Measurements from ENCODE around the gene GABRA4. TPM values are rescaled to one million over a fixed set of nuclear protein-coding genes. Genes with fewer than 3 reads are reported as not detected.
A peak's percentile ranks its signal among the peaks of the same experiment; 100 is the strongest.

Gene GABRA4
- total RNA-seq, 1 donor = not detected

- Histone ChIP-seq H2AFZ (ENCODE audit: low read length) (peak overlapping the region; percentile 75), H3K79me2 (ENCODE audit: insufficient read depth, low read length) (no peaks in the 10 kb centered on the region), H3K27ac (ENCODE audit: low read depth, low read length) (no peak overlapping the region), H3K9me3 (ENCODE audit: low read depth, low read length) (no peaks in the 10 kb centered on the region), H3K36me3 (ENCODE audit: insufficient read depth, low read length) (no peaks in the 10 kb centered on the region), H3K4me1 (ENCODE audit: insufficient read depth, low read length) (no peaks in the 10 kb centered on the region), H3K4me3 (ENCODE audit: insufficient read depth, low read length) (no peak overlapping the region), H4K20me1 (ENCODE audit: insufficient read depth, low read length) (no peaks in the 10 kb centered on the region), H3K27me3 (ENCODE audit: insufficient read depth, low read length) (no peaks in the 10 kb centered on the region), H3K4me2 (ENCODE audit: insufficient read depth, low read length) (peak overlapping the region; percentile 2)
- TF ChIP-seq CTCF (IDR thresholded peaks at IDR 0.05; ENCODE audit: extremely low read depth, low read depth, low read length) = no peak
- DNase-seq (ENCODE audit: insufficient read length, low spot score, missing footprints) = no peak
Observed at GRCh38 chr4:47010347-47010911, 17.0 kb upstream of the GABRA4 start.

GRCh38 chr4:47002580-47002979, 9.2 kb upstream of the GABRA4 start:
- DNase-seq (ENCODE audit: insufficient read length, low spot score, missing footprints) = peak; percentile 79
- H3K27ac ChIP-seq (ENCODE audit: low read depth, low read length) = no peak overlapping the region
- H3K4me2 ChIP-seq (ENCODE audit: insufficient read depth, low read length) = no peak overlapping the region
- no peak overlapping the region for H2AFZ ChIP-seq (ENCODE audit: low read length)
- no peaks in the 10 kb centered on the region for H3K27me3 ChIP-seq (ENCODE audit: insufficient read depth, low read length)
- no peak overlapping the region for H3K4me3 ChIP-seq (ENCODE audit: insufficient read depth, low read length)
- H3K9me3 ChIP-seq (ENCODE audit: low read depth, low read length) = no peaks in the 10 kb centered on the region
- TF ChIP-seq CTCF (IDR thresholded peaks at IDR 0.05; ENCODE audit: extremely low read depth, low read depth, low read length) = peak; percentile 64
- no peaks in the 10 kb centered on the region for H3K79me2 ChIP-seq (ENCODE audit: insufficient read depth, low read length)
- no peaks in the 10 kb centered on the region for H3K4me1 ChIP-seq (ENCODE audit: insufficient read depth, low read length)
- H3K36me3 ChIP-seq (ENCODE audit: insufficient read depth, low read length) = no peaks in the 10 kb centered on the region
- H4K20me1 ChIP-seq (ENCODE audit: insufficient read depth, low read length) = no peaks in the 10 kb centered on the region

- H3K36me3 ChIP-seq (ENCODE audit: insufficient read depth, low read length) = no peaks in the 10 kb centered on the region
- no peak overlapping the region for H3K4me2 ChIP-seq (ENCODE audit: insufficient read depth, low read length)
- H3K27ac ChIP-seq (ENCODE audit: low read depth, low read length) = no peak overlapping the region
- no peak overlapping the region for H2AFZ ChIP-seq (ENCODE audit: low read length)
- peak; percentile 63 for DNase-seq (ENCODE audit: insufficient read length, low spot score, missing footprints)
- H3K4me1 ChIP-seq (ENCODE audit: insufficient read depth, low read length) = no peaks in the 10 kb centered on the region
- no peak for TF ChIP-seq CTCF (IDR thresholded peaks at IDR 0.05; ENCODE audit: extremely low read depth, low read depth, low read length)
- no peaks in the 10 kb centered on the region for H3K9me3 ChIP-seq (ENCODE audit: low read depth, low read length)
- no peak overlapping the region for H3K4me3 ChIP-seq (ENCODE audit: insufficient read depth, low read length)
- no peaks in the 10 kb centered on the region for H4K20me1 ChIP-seq (ENCODE audit: insufficient read depth, low read length)
- no peaks in the 10 kb centered on the region for H3K79me2 ChIP-seq (ENCODE audit: insufficient read depth, low read length)
- peaks cover 3% of the 10 kb centered on the region for H3K27me3 ChIP-seq (ENCODE audit: insufficient read depth, low read length)
Observed at GRCh38 chr4:47000406-47000805, 7.0 kb upstream of the GABRA4 start.

GRCh38 chr4:46999566-46999965, 6.2 kb upstream of the GABRA4 start:
- H3K4me1 ChIP-seq (ENCODE audit: insufficient read depth, low read length) = no peaks in the 10 kb centered on the region
- no peak for TF ChIP-seq CTCF (IDR thresholded peaks at IDR 0.05; ENCODE audit: extremely low read depth, low read depth, low read length)
- no peaks in the 10 kb centered on the region for H3K79me2 ChIP-seq (ENCODE audit: insufficient read depth, low read length)
- no peaks in the 10 kb centered on the region for H3K9me3 ChIP-seq (ENCODE audit: low read depth, low read length)
- no peaks in the 10 kb centered on the region for H4K20me1 ChIP-seq (ENCODE audit: insufficient read depth, low read length)
- H3K4me3 ChIP-seq (ENCODE audit: insufficient read depth, low read length) = no peak overlapping the region
- H2AFZ ChIP-seq (ENCODE audit: low read length) = no peak overlapping the region
- H3K27me3 ChIP-seq (ENCODE audit: insufficient read depth, low read length) = peaks cover 11% of the 10 kb centered on the region
- H3K27ac ChIP-seq (ENCODE audit: low read depth, low read length) = no peak overlapping the region
- H3K36me3 ChIP-seq (ENCODE audit: insufficient read depth, low read length) = no peaks in the 10 kb centered on the region
- no peak overlapping the region for H3K4me2 ChIP-seq (ENCODE audit: insufficient read depth, low read length)
- peak; percentile 23 for DNase-seq (ENCODE audit: insufficient read length, low spot score, missing footprints)
